GM21576 (cell line): ENCODE data around the gene RIOK1.
"Not testable (repeated sequence)": the region's sequence is repeated elsewhere in the genome, so short reads cannot be mapped to it uniquely, and the experiment has no call there.

Experiments
- ATAC-seq: cut with Tn5 transposase; IDR thresholded peaks from one replicate; pipeline ENCODE4 v1.9.1; 2021; ENCODE audit warnings: mild to moderate bottlenecking, moderate library complexity; ENCODE audit not compliant: unreplicated experiment

The RIOK1 gene

GRCh38 chr6:7389451-7390225, at the start of gene RIOK1, which contains the start of gene CAGE1:
Gene RIOK1 (plus strand): TSS chr6:7389808. CDS start chr6:7390003, 195 bp downstream.
Gene CAGE1 (minus strand): TSS chr6:7389742. CDS start chr6:7387173, 2,569 bp downstream.
- peak; percentile 96 for ATAC-seq

- no peak for ATAC-seq
These were observed 48.3 kb upstream of the RIOK1 start for GRCh38 chr6:7341271-7341670.

GRCh38 chr6:7341989-7342742, 47.4 kb upstream of the RIOK1 start:
- ATAC-seq = no peak

- no peak for ATAC-seq
These were observed 45.8 kb upstream of the RIOK1 start for GRCh38 chr6:7343546-7344475.

- not testable (repeated sequence) for ATAC-seq
These were observed 44.7 kb upstream of the RIOK1 start for GRCh38 chr6:7344773-7345450.

GRCh38 chr6:7347551-7347997, 42.0 kb upstream of the RIOK1 start:
- ATAC-seq = not testable (repeated sequence)

GRCh38 chr6:7350591-7350990, 39.0 kb upstream of the RIOK1 start:
- not testable (repeated sequence) for ATAC-seq

GRCh38 chr6:7351916-7352315, 37.7 kb upstream of the RIOK1 start:
- ATAC-seq = not testable (repeated sequence)

- ATAC-seq = no peak
These were observed 22.2 kb upstream of the RIOK1 start for GRCh38 chr6:7367408-7367807.

GRCh38 chr6:7373739-7374138, 15.9 kb upstream of the RIOK1 start:
- no peak for ATAC-seq

- ATAC-seq = no peak
These were observed 11.6 kb upstream of the RIOK1 start for GRCh38 chr6:7377961-7378360.

- no peak for ATAC-seq
These were observed 10.9 kb upstream of the RIOK1 start for GRCh38 chr6:7378740-7379139.

GRCh38 chr6:7381092-7381491, 8.5 kb upstream of the RIOK1 start:
- no peak for ATAC-seq

GRCh38 chr6:7389162-7389450, 502 bp upstream of the RIOK1 start:
- ATAC-seq = no peak

- ATAC-seq = peak; percentile 18
These were observed 744 bp downstream of the RIOK1 start for GRCh38 chr6:7390226-7390878.

GRCh38 chr6:7391151-7391550, 1.5 kb downstream of the RIOK1 start:
- ATAC-seq = no peak

- no peak for ATAC-seq
These were observed 2.8 kb downstream of the RIOK1 start for GRCh38 chr6:7392402-7392801.

- no peak for ATAC-seq
These were observed 11.5 kb downstream of the RIOK1 start for GRCh38 chr6:7401075-7401474.

GRCh38 chr6:7402716-7403115, 13.1 kb downstream of the RIOK1 start:
- ATAC-seq = no peak

GRCh38 chr6:7404546-7404945, 14.9 kb downstream of the RIOK1 start:
- no peak for ATAC-seq
